Endothelial cell of umbilical vein (primary cell): ENCODE data around the gene LRRC46. TPM values are rescaled to one million over a fixed set of nuclear protein-coding genes. Genes with fewer than 3 reads are reported as not detected.

Source experiments
- BruUV-seq: library from RNA; stranded (reverse); fragments of 400-500 nt; replicated peaks from 2 replicates; lab custom pipeline; 2021; lab: Mats Ljungman, UMichigan
- CTCF ChIA-PET: fragments of 300-600, 350-600 bp; sonication (Branson Sonifier 250); formaldehyde crosslinking; loops from one replicate; lab custom pipeline; 2021; ENCODE audit warnings: antibody characterized with exemption, inconsistent platforms; lab: Charles Lee
- POLR2A ChIA-PET: fragments of 300-600, 350-600 bp; sonication (Branson Sonifier 250); formaldehyde crosslinking; loops from one replicate; lab custom pipeline; 2021; ENCODE audit warnings: antibody characterized with exemption, inconsistent platforms; lab: Charles Lee
- DNase-seq: peaks from one replicate; pipeline ENCODE4 v3.0.0-alpha.2; 2011; ENCODE audit warnings: low read depth, low spot score
- FAIRE-seq: peaks from 2 replicates; lab custom pipeline; 2011; peaks lifted over from hg19 to GRCh38; lab: Jason Lieb, UNC
- H2AFZ ChIP-seq: 2 replicates; pipeline ENCODE4 v1.6.0; 2012; ENCODE audit warnings: low read depth, low read length, control low read depth, inconsistent platforms
- H3K27ac ChIP-seq: 2 replicates; pipeline ENCODE4 v1.5.1; 2011; ENCODE audit warnings: low read depth, mild to moderate bottlenecking, control low read depth, low read length, moderate library complexity; ENCODE audit not compliant: insufficient read depth
- H3K27me3 ChIP-seq, 2 experiments: 2 replicates each; pipeline versions ENCODE4 v1.6.0 to v1.6.1; 2011; ENCODE audit warnings: low read length in 2 of 2, mixed read lengths in 1 of 2; ENCODE audit not compliant: control insufficient read depth in 2 of 2, insufficient read depth in 2 of 2
- H3K36me3 ChIP-seq, 2 experiments: 2 replicates in 1 of 2; 3 replicates in 1 of 2; pipeline ENCODE4 v1.5.1; 2011; ENCODE audit warnings: low read length in 2 of 2, mild to moderate bottlenecking in 1 of 2, moderate library complexity in 1 of 2; ENCODE audit not compliant: control insufficient read depth in 2 of 2, insufficient read depth in 2 of 2; ENCODE audit errors: extremely low read depth in 1 of 2
- H3K4me1 ChIP-seq: 3 replicates; pipeline ENCODE4 v1.5.1; 2011; ENCODE audit warnings: mild to moderate bottlenecking, low read length; ENCODE audit not compliant: control insufficient read depth, insufficient read depth; ENCODE audit errors: extremely low read depth
- H3K4me2 ChIP-seq: 2 replicates; pipeline ENCODE4 v1.6.1; 2011; ENCODE audit warnings: low read length, control low read depth, mixed read lengths; ENCODE audit not compliant: insufficient read depth
- H3K4me3 ChIP-seq, 3 experiments: fragments of 200-600 bp in 1 of 3; sonication (generic), shearing (Covaris generic) in 1 of 3; replicated peaks in 1 of 3; 2 replicates each; pipeline ENCODE4 v1.5.1; 2011 to 2016; ENCODE audit warnings: control low read depth in 3 of 3, low read length in 3 of 3, mild to moderate bottlenecking in 2 of 3, inconsistent platforms in 1 of 3, low read depth in 1 of 3, moderate library complexity in 1 of 3; ENCODE audit not compliant: insufficient read depth in 1 of 3
- H3K79me2 ChIP-seq: 2 replicates; pipeline ENCODE4 v1.6.0; 2012; ENCODE audit warnings: low read length, inconsistent platforms; ENCODE audit not compliant: control insufficient read depth, insufficient read depth
- H3K9ac ChIP-seq: replicated peaks from 2 replicates; pipeline ENCODE3; 2011; ENCODE audit warnings: low read length, control low read depth; ENCODE audit not compliant: insufficient read depth; ENCODE audit errors: extremely low read depth
- H3K9me1 ChIP-seq: replicated peaks from 3 replicates; pipeline ENCODE4 v1.6.0; 2011; ENCODE audit warnings: mild to moderate bottlenecking, low read length; ENCODE audit not compliant: control insufficient read depth, insufficient read depth; ENCODE audit errors: extremely low read depth
- H3K9me3 ChIP-seq: replicated peaks from 2 replicates; pipeline ENCODE4 v1.5.1; 2012; ENCODE audit warnings: low read length, inconsistent platforms; ENCODE audit not compliant: control insufficient read depth, insufficient read depth
- H4K20me1 ChIP-seq: replicated peaks from 2 replicates; pipeline ENCODE3; 2011; ENCODE audit warnings: mild to moderate bottlenecking, low read length; ENCODE audit not compliant: control insufficient read depth, insufficient read depth; ENCODE audit errors: extremely low read depth
- EZH2 ChIP-seq: IDR thresholded peaks from 2 replicates; pipeline ENCODE4 v1.6.1; 2012; ENCODE audit warnings: borderline replicate concordance, low read depth, mild to moderate bottlenecking, moderate library complexity, low read length, inconsistent platforms; ENCODE audit not compliant: severe bottlenecking
- FOS ChIP-seq: IDR thresholded peaks from 2 replicates; pipeline ENCODE4 v1.6.1; 2011; ENCODE audit warnings: mild to moderate bottlenecking, low read length, moderate library complexity, borderline replicate concordance; ENCODE audit not compliant: insufficient read depth
- GATA2 ChIP-seq: IDR thresholded peaks from 2 replicates; pipeline ENCODE4 v1.7.0; 2011; ENCODE audit warnings: low read depth, mild to moderate bottlenecking, moderate library complexity, mixed read lengths, low read length; ENCODE audit not compliant: insufficient read length, insufficient read depth
- JUN ChIP-seq: IDR thresholded peaks from 2 replicates; pipeline ENCODE4 v1.6.1; 2011; ENCODE audit warnings: borderline replicate concordance, low read depth; ENCODE audit not compliant: insufficient read length, insufficient read depth
- MYC ChIP-seq: IDR thresholded peaks from one replicate; pipeline ENCODE4 v1.6.1; 2011; ENCODE audit warnings: mild to moderate bottlenecking, low read depth, low read length
- POLR2A ChIP-seq: IDR thresholded peaks from 2 replicates; pipeline ENCODE4 v1.6.1; 2012; ENCODE audit warnings: low read depth, mild to moderate bottlenecking, control low read depth, low read length
- POLR2AphosphoS5 ChIP-seq: IDR thresholded peaks from 2 replicates; pipeline ENCODE4 v1.6.1; 2012; ENCODE audit warnings: low read depth, mild to moderate bottlenecking, control low read depth, low read length, moderate library complexity; ENCODE audit not compliant: insufficient read depth
- dilution Hi-C: fragments of 300-500 bp; cut with MboI; formaldehyde crosslinking; loops from one replicate; pipeline ENCODE4 v1.15.0; 2019; ENCODE audit warnings: low sequenced_read_pairs; ENCODE audit not compliant: extremely low pct_ligation_motif_present
- intact Hi-C: fragments of 100-400 bp; cut with micrococcal nuclease; formaldehyde crosslinking; loops from one replicate; pipeline ENCODE4 v1.10.0; 2022
- polyA plus RNA-seq, 4 experiments: library from polyadenylated mRNA; depleted of rRNA in 3 of 4; stranded (reverse) in 3 of 4; unstranded in 1 of 4; fragments of >200 nt; gene quantifications; 2 replicates each; pipeline versions ENCODE4 v1.2.1 to v1.2.3, GENCODE V29; 2011 to 2012; ENCODE audit warnings: missing spikeins in 1 of 4
- total RNA-seq: library from RNA; stranded (reverse); gene quantifications from 2 replicates; pipeline ENCODE4 v1.2.3, GENCODE V29; 2021
- TF ChIP-seq, protein P1 (sequence below), 2 donors: IDR thresholded peaks; 1 replicate in 1 of 2; 2 replicates in 1 of 2; pipeline ENCODE4 v1.5.1; 2011; ENCODE audit warnings: low read length in 2 of 2, mild to moderate bottlenecking in 2 of 2, moderate library complexity in 2 of 2, control low read depth in 1 of 2, inconsistent platforms in 1 of 2, low read depth in 1 of 2; ENCODE audit not compliant: insufficient read depth in 1 of 2; ENCODE audit errors: extremely low read depth in 1 of 2
- TF ChIP-seq, protein P2 (sequence below): IDR thresholded peaks from 2 replicates; pipeline ENCODE4 v1.6.1; 2011; ENCODE audit not compliant: insufficient read depth, insufficient read length

LRRC46 gene
- total and polyA plus RNA-seq, 2 donors (not counting 3 experiments of a cell fraction or from before 2014, with no cell fraction given): 0.36 to 0.42 TPM

DNA sequence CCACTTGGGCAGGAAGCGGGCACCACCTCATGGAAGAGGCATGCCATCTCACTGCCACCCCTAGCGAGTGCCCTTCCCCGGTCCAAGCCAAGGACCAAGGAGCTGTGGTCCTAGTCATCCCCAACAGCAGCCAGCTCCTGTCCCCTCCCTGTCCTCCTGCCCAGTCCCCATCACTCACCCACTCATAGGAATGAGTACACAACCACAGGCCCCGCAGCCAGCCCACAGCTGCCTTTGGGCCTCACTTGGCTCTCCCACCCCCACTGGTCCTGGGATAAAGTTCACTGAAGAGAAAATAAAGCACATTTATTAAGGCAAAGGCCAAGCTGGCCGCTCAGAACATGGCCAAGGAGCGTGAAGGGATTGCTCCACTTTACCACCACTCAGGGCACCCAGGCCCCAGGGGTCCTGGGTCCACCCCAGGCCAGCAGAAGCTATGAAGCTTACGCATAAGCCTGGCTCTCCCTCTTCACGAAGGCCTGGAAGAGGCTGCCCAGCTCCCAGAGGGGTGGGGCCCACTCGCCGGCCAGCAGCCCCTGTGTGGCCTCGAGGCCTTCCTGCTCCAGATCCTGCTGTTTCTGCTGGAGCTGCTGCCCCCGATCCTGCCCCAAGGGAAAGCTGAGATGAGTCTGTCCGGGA lies 6.0 kb downstream of the LRRC46 start:
- BruUV-seq: no TSS peak
- FAIRE-seq: no peak
- Histone ChIP-seq H3K27ac (no peak overlapping the region), H3K79me2 (no peaks in the 10 kb centered on the region), H3K9me3 (no peaks in the 10 kb centered on the region), H3K36me3 (peaks cover 0 to 4% of the 10 kb centered on the region in 2 experiments), H3K9me1 (no peaks in the 10 kb centered on the region), H3K4me3 (no peak overlapping the region), H2AFZ (no peak overlapping the region), H4K20me1 (no peaks in the 10 kb centered on the region), H3K27me3 (no peaks in the 10 kb centered on the region), H3K4me2 (no peak overlapping the region), H3K9ac (no peak overlapping the region), H3K4me1 (peaks cover 17% of the 10 kb centered on the region)
- POLR2A ChIA-PET: no interaction called here
- dilution Hi-C loops (no loop called here), intact Hi-C loops (no loop called here)
- CTCF ChIA-PET: interaction anchor here (0.7 to 3.5 kb wide), 6 partner anchors 47 to 133 kb away, joined by 3 to 28 read pairs (median 4); partner anchors contain the start of gene CDK5RAP3
- no peak for DNase-seq
- TF ChIP-seq JUN (no peak), EZH2 (no peak), POLR2AphosphoS5 (no peak), POLR2A (no peak), MYC (no peak), GATA2 (no peak), FOS (no peak)
- TF ChIP-seq, protein P1, sequence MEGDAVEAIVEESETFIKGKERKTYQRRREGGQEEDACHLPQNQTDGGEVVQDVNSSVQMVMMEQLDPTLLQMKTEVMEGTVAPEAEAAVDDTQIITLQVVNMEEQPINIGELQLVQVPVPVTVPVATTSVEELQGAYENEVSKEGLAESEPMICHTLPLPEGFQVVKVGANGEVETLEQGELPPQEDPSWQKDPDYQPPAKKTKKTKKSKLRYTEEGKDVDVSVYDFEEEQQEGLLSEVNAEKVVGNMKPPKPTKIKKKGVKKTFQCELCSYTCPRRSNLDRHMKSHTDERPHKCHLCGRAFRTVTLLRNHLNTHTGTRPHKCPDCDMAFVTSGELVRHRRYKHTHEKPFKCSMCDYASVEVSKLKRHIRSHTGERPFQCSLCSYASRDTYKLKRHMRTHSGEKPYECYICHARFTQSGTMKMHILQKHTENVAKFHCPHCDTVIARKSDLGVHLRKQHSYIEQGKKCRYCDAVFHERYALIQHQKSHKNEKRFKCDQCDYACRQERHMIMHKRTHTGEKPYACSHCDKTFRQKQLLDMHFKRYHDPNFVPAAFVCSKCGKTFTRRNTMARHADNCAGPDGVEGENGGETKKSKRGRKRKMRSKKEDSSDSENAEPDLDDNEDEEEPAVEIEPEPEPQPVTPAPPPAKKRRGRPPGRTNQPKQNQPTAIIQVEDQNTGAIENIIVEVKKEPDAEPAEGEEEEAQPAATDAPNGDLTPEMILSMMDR (IDR thresholded peaks at IDR 0.05; ENCODE audit: extremely low read depth in 1 of 2, insufficient read depth in 1 of 2, low read depth in 1 of 2, low read length in 2 of 2): no peak
- TF ChIP-seq, protein P2, sequence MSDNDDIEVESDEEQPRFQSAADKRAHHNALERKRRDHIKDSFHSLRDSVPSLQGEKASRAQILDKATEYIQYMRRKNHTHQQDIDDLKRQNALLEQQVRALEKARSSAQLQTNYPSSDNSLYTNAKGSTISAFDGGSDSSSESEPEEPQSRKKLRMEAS: no peak
